Activated naive CD4-positive, alpha-beta T cell treated with anti-CD3 and anti-CD28 coated beads, Interleukin-2, amount 50 U/mL, for 16 hours (primary cell): ENCODE measurements around the gene TERC.

Experiments
- DNase-seq: peaks from one replicate; pipeline ENCODE4 v3.0.0-alpha.2; 2020

The TERC gene

GRCh38 chr3:169764882-169765612 lies at the start of gene TERC:
Gene TERC, minus strand, starts transcription at chr3:169765060.
- DNase-seq: peak; percentile 92

DNA sequence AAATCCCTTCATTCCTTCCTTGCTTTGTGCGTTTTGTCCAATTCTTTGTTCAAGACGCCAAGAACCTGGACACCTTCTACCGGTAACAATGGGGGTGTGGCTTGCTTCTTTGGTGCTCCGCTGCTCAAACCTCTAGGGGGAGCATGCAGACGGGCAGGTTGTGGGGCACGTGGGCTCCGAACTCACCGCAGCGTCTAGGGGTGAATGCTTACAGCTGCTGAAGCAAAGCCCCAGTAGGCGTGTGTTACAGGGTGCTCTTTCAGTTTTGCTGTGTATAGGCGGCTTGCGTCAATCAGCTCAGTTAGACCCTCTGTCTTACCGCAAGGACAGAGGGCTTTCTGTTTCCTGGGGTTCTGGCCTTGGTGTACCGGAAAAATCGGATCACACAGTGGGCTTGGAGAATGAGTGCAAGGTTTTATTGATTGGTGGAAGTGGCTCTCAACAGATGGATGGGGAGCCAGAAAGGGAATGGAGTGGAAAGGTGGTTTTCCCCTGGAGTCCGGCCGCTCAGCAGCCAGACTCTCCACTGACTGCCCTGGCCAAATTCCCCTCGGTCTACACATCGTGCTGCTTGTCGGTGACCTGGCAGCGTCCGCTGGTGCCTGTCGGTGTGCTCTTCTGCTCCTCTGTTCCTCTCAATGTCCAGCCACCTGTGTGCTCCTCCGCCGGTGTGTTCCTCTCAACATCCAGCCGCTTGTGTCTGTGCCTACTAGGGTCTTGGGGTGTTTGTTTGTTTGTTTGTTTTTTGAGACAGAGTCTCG lies 49.1 kb upstream of the TERC start:
- DNase-seq: peak; percentile 76

GRCh38 chr3:169813278-169813677 lies 48.4 kb upstream of the TERC start:
- no peak for DNase-seq

- DNase-seq: peak; percentile 66
Measured at GRCh38 chr3:169812332-169813235, 47.7 kb upstream of the TERC start, which contains the start of the genes LRRC34 and LRRIQ4. Gene LRRC34, minus strand, starts transcription at chr3:169812904. Its CDS starts 356 bp downstream, at chr3:169812548. Gene LRRIQ4, plus strand, starts transcription at chr3:169812870. Its CDS starts 9,052 bp downstream, at chr3:169821922.

- DNase-seq: no peak
Measured at GRCh38 chr3:169811631-169812331, 46.9 kb upstream of the TERC start.

DNA sequence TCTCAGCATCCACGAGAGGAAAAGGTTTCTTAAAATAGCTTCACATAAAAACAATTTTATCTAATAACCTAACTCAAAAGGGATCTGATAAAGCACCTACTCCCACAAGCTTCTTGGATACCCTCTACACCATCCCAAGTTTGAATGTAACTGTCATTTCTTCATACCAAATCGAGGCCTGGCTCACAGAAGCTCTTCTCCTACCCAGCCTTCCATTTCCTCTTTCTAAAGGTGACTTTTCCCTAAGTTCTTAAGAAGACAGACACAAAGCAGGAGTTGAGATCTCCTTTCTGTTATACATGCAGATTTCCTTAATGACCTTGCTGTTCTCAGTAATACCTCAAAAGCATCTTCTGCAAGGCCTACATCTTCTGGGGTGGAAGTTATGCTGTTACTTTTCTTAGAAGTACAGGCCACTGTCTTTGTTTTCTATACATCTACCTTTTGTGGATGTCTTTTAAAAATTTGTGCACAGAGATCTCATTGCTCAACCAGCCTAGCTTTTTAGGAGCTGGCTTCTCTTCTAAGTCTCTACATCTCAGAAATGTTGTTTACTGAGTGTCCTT lies 44.5 kb upstream of the TERC start:
- DNase-seq: no peak

DNA sequence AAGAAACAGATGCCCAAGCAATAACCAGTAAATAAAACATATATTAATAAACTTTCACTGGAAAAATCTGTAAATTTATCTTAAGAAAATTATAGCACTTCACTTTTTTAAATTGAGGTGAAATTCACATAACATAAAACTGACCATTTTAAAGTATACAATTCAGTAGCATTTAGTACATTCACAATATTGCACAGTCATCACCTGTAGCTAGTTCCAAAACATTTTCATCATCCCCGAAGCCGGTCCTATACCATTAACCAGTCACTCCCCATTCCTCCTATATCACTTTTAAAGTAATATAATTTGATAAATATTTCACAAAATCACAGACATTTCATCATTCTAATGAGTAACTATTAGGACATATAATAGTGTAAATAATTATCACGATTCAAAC lies 39.8 kb upstream of the TERC start:
- no peak for DNase-seq

GRCh38 chr3:169792359-169792758 lies 27.5 kb upstream of the TERC start:
- no peak for DNase-seq

DNA sequence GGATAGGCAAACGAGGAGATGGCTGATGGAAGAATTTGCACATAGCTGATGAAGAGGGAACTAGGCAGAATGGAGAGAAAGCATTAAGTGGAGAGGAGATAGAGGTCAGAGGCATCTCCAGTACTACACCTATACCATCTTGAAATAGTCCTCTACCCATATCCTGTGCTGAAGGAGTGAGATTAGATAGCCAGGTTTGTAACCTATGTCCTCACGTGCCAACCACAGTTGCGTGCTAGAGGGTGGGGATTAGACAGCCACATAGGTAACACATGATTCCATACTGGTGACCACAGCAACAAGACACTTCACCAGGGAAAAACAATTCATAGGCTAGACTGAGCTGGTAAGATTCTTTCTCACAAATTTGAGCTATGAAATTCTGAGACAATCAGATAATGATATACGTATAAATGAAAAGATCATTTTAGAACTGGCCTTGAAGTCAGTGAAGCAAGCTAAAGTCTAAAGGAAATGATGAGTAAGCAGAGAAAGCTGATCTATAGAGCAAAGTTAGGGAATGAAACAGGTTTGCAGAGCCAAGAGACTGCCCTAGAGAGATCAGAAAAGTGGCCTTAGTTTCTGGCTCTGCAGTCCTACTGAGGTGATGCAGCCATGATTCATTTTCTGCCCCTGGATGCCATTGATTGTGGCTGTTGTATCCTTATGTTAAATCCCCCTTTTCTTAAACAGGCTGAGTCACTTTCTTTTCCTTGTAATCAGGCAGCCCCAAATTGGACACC lies 26.0 kb upstream of the TERC start:
- DNase-seq: no peak

DNA sequence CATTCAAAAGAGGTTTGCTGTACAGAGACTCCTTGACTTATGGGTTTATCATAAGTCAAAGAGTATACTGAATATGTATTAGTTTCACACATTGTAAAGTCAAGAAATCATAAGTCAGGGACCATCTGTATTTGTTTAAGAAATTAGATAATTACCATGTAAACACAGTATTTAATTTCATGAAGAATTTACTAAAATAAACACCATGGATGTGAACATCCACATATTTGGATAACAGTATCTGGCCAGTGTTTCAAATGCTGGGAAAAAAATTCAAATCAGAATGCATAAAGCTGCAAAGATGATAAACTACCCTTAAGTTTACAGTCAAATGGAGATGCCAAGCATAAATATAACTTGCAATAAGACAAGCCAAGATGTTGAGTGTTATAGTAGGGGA lies 25.4 kb upstream of the TERC start:
- DNase-seq: no peak

DNA sequence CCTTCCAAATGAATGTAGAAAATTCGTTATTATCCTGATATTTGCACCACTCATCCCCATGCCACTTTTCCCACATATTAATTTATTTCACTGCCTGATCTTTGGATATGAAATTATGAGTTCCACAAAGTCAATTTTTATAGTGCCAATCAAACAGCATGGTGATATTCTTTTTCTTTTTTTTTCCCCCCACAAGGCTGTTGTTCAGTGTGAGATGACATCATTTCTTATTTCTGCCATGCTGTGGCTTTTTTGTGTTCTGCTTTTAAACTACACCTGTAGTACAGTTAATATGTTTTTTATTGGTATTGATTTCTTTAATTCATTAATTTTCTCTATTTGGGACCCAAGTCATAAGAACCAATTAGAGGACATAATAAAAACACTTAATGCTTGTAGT lies 22.9 kb upstream of the TERC start:
- no peak for DNase-seq

DNA sequence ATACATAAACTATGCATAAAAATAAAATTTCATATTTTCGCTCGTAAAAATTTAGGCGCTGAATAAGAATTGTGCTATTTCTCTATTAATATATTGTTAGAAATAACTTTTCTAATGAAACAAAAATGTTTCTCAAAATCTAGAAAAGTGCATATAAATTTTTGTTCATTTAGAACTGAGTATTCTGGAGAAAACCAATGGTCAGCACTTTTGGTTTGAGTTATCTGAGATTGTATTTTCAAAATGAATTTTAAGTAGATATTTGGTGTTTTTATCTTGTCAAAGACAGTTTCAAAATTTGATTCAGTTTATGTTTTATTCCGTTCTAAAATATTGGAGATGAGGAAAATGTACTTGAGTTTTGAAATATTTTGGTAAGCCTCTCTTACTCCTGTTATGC lies 22.3 kb upstream of the TERC start:
- no peak for DNase-seq

- DNase-seq: no peak
Measured at GRCh38 chr3:169781209-169781855, 16.5 kb upstream of the TERC start.

DNA sequence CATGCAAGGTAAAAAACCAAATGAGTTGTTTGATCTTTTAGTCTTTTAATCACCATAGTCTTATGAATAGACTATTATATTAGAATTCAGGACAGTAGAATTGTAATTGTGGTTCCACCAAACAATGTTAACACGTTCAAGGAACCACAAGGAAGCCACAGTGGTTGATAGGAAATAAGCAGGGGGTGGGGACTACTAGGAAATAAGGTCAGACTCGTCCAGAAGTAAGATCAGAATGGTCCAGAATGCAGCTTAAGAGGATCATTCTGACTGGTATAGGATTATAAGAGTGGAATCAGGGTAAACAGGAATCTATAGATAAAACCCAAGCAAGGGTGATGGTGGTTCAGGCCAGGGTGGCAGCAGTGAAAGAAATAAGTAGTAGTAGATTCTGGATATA lies 15.9 kb upstream of the TERC start:
- no peak for DNase-seq

DNA sequence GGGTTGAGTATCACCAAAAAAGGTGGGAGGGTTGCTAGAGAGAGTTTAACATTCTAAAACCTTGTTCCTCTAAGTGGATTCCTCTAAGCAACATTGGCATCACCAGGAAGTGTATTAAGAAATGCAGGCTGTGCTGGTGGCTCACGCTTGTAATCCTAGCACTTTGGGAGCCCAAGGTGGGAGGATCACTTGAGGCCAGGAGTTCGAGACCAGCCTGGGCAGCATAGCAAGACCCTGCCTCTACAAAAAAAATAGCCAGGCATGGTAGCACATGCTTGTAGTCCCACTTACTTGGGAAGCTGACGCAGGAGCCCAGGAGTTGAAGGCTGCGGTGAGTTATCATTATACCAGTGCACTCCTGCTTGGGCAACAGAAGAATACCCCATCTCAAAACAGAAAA lies 13.0 kb upstream of the TERC start:
- DNase-seq: no peak

DNA sequence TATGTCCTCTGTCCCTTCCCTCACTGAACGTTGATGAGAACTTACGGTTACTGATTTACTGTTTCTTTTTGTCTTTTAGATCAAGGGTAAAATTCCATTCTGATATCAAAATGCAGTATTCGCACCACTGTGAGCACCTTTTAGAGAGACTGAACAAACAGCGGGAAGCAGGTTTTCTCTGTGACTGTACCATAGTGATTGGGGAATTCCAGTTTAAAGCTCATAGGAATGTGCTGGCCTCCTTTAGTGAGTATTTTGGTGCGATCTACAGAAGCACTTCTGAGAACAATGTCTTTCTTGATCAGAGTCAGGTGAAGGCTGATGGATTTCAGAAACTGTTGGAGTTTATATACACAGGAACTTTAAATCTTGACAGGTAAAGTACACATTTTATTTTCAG lies 9.3 kb upstream of the TERC start:
- DNase-seq: no peak

- DNase-seq: peak; percentile 91
Measured at GRCh38 chr3:169772897-169773816, 8.3 kb upstream of the TERC start, which contains the start of gene MYNN. Gene MYNN, plus strand, starts transcription at chr3:169773396. Its CDS starts 900 bp downstream, at chr3:169774296.

DNA sequence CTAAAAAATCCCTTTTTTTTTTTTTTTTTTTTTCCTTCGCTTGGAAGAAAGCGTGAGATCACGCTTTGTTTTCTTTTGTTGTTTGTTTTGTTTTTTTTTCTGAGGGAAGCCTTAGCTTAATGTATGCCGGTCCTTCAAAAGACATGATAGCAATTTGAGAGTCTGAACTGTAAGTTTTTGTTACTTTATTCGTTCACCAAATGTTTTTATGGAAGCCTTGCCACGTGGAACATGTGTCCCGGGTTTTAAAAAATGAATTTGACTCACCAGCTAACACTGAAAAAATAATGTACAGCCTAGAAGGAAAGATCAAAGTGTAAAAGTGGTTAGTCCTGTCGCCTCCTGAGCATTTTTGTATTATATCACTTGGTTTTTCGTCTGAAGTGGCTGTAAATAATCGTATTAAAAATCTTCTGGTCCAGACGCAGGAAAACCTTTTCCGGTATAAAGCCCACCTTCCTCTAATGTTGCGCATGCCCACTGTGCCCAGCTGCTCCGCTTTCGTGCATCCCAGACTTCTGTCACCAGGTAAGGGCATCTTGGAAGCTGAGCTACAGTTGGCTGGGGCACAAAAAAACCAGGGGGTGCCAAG lies 7.5 kb upstream of the TERC start:
- DNase-seq: no peak
